Measurements from ENCODE around the gene RIMS3. TPM values are rescaled to one million over a fixed set of nuclear protein-coding genes. Genes with fewer than 3 reads are reported as not detected.
"Not testable (repeated sequence)": the region's sequence is repeated elsewhere in the genome, so short reads cannot be mapped to it uniquely, and the experiment has no call there.

The RIMS3 gene
- total RNA-seq, 1 donor from 2014 or later: 1.6 TPM

DNA sequence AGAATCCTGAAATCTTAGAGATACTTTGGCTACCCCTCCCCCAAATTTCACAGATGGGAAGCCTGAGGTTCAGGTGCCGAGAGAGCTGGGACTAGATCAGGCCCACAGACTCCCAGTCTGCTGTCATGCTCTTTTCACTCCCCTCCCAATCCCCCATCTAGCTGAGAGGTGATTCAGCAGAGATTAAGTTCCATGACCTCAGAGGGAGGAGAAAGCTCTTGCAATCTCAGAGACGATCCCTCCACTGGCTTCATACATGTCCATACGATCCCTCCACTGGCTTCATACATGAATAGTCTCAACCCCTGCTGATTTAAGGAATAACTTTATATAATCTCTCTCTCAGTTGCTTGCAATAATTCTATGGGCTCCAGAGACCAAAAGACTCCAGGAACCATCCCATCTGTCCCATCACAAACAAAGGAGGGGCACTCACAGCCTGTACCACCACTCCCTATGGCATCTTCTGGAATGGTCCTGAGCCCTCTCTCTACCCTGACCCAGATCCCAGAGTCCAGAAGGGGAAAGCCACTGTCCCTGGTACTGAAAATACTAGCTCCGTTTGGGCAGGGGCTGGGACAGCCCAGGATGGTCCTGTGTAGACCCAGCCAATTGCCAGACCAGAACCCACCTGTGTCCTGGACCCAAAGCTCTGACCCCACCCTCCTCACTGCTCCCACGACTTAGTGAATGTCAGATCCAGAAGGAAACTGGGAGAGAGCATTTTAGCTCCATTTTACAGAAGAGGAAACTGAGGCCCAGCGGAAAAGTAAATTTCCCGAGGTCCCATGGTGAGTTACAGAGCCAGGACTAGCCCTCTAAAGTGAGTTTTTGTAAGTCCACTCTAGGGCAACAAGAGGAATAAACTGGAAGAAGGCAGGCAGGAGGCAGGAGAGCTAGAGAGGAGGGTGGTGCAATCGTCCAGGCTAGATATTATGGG lies 27.1 kb downstream of the RIMS3 start:
- ATAC-seq (no peak), DNase-seq (ENCODE audit: missing footprints) (no peak)
- intact Hi-C loops (cut with DNase I): no loop called here

DNA sequence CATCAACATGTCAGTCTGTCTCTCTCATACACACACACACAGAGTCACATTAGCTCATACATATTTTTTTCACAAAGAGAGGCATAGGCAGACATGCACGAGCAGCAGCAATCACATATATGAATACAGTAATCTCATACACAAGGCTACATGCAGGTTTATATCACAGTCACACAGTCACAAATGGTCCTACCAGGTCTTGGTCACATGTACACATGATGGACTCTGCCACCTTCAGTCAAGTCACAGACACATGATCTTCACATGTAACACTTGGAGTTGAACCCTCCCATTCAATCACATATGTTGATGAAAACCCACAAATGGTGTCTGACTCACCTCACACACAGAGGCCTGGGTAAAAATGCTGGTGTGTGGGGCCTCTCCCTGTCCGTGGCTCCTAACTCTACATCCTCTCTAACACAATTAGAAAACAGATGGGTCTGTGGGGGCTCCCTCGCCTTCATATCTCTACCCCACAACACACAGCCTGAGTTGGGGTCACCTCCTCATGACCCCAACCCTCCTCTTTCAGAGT lies 27.9 kb downstream of the RIMS3 start:
- DNase-seq (ENCODE audit: missing footprints) (no peak), ATAC-seq (no peak)
- intact Hi-C loops (cut with DNase I): no loop called here

DNA sequence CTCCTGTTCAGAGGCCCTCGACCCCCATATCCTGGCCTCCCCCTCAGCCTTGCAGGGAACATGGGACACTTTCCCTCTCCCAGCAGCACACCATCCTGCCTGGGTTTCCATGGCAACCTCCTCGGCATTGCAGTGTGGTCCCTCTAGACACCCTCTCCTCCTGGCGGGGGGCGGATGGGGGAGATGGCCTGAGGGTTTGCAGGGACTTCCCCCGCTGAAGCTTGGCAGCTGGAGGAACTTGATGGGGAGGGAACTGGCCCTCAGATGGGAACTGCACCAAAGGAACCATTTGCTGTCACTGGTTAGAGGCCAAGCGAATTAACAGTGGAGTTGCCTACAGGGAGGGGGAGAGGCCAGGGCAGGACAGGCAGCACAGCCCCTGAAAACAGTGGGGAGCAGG lies 28.7 kb downstream of the RIMS3 start:
- DNase-seq (ENCODE audit: missing footprints) (no peak), ATAC-seq (no peak)
- intact Hi-C loops (cut with DNase I): no loop called here

DNA sequence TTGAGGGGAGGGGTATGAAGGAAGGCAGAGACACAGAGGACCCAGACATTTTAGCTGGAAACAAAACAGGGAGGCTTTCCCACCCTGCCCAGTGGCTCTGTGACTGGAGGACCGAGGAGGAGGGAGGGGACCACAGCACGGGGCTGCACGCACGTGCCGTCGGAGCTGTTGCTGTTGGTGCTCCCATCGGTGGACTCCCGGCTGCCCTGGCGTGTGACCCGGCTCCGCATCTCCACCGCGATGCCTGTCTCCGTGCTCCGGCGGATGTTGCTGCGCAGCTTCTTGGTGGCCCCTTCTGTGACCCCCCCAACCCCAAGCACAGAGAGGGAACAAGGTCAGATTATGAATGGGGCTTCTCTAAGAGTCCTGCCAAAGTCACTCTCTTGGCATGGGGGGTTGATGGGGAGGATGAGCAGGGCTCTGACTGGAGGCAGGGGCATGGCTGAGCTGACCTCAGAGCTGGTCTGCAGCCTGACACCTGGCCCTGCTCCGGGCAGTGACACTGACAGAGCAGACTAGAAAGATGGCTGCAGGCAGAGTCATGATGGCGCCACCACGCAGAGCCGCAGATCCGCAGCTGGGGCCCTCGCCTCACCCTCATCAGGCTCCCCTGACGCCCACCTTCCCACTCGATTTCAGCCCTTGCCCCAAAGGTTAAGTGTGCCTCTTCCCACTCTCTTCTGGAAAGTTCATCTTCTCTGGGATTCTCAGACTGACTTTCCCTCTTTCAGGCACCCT lies 29.6 kb downstream of the RIMS3 start:
- intact Hi-C loops (cut with DNase I): no loop called here
- no peak for DNase-seq (ENCODE audit: missing footprints)
- no peak for ATAC-seq

DNA sequence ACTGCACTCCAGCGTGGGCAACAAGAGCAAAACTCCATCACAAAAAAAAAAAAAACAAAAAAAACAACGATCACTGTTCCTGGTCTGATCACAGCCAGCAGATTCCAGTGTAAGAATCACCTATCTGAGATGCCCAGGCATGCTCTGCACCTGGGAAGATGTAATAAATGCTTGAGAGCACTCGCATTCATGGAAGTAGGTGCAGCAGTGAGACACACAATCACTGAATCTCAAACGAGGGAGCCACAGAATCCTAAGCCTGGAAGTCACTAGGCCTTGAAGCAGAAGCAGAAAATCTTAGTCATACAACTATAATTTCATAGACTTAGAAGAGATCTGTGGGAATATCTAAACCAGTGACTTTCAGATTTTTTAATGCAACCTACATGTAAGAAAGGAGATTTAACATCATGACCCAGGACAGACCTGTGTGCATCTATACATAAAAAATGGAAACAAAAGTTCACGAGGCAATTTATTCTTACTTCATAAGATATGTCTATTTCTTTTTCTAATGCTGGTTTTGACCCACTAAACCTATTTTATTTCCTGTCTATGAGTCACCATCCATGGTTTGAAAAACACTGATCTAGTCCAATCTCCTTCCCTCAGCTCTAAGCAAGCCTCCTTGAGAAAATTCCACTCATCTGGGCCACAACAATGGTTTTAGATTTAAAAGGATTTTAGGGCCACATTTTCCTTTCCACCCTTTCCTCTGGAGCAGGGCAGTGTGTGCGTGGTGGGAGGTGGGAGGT lies 30.4 kb downstream of the RIMS3 start:
- intact Hi-C loops (cut with DNase I): no loop called here
- DNase-seq (ENCODE audit: missing footprints) (no peak), ATAC-seq (no peak)

DNA sequence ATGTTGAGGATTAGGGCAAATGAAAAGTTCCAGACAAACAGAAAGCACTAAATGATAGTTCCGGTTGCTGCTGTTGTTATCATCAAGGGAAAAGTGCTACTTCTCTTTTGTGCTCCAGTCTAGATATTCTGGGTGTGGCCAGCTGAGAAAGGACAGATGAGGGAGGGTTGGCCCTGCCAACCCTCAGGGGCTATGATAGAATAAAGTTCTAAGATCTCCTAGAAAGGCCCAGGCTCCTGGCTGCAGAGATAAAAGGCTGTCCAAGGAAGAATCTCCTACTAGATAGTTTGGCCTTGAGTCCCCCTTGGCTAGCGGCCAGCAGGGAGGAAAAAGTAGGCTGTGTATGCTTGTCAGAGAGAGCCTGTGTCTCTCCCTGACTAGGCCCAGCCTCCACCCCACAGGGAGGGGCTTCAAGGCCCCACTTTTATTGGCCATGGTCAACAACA lies 31.5 kb downstream of the RIMS3 start:
- no peak for DNase-seq (ENCODE audit: missing footprints)
- peak; percentile 47 for ATAC-seq
- intact Hi-C loops (cut with DNase I): no loop called here

DNA sequence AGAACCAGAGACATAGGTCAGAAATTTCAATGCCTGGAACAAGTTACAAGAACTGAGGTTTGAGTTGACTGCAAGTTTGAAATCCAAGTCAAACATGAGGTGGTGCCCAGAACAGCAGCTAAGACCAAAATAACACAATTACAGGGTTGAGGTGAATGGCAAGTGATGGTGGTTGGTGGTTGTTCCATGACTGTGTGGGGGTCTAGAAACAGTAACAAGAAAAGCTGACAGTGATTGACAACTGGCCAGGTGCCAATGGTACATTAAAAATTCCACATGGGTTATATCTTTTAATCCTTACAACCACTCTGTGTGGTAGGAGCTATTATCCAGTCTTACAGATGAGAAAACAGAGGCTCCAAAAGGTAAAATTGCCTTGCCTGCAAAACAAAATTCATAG lies 32.0 kb downstream of the RIMS3 start:
- DNase-seq (ENCODE audit: missing footprints) (no peak), ATAC-seq (no peak)
- intact Hi-C loops (cut with DNase I): no loop called here

DNA sequence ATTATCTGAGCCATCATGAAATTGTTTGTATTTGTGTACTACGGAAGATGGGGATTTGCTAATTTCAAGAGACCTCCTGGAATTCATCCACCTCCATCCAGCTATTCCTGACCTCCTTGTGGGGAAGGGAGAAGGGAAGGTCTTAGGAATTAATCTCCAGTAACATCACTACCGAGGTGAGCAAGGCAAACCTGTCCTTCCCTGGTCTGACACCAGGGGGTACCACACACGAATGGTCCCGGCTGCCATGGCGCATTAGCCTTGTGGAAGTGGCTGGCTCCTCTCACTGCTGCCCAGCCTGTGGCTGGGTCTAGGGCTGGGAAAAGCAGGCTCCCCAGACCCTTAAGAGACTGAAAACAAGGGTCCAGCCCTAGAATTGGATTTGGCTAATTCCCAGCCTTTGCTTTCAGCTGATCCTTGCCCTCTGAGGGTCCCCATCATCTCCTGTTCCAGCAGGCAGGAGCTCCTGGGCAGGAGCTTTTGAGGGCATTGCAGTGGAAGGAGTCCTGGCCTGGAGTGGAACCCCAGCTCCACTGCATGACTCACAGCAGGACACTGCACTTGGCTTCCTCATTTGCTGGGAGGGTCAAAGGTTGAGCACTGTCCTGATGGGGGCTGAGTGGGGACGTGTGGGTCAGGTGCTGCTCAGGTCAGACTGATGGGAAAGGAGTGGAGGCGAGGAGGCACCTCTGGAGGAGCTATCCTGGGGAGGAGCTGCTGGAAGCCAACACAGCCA lies 34.8 kb downstream of the RIMS3 start:
- DNase-seq (ENCODE audit: missing footprints): no peak
- ATAC-seq: peak; percentile 53
- intact Hi-C loops (cut with DNase I): no loop called here

DNA sequence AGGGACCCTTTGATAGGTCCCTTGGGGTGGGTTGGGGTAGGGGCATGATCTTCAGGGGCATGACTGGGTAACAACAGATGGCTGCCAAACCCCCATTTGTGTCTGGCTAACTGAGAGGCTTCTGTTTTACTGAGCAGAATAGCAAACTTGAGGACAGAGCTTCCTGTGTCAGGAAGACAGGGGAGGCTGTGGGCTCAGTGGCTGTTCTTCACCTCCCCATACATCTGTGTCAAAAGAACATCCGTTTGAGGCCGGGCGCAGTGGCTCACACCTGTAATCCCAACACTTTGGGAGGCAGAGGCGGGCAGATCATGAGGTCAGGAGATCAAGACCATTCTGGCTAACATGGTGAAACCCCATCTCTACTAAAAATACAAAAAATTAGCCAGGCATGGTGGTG lies 35.9 kb downstream of the RIMS3 start:
- intact Hi-C loops (cut with DNase I); ATAC-seq; DNase-seq (ENCODE audit: missing footprints): not testable (repeated sequence)

DNA sequence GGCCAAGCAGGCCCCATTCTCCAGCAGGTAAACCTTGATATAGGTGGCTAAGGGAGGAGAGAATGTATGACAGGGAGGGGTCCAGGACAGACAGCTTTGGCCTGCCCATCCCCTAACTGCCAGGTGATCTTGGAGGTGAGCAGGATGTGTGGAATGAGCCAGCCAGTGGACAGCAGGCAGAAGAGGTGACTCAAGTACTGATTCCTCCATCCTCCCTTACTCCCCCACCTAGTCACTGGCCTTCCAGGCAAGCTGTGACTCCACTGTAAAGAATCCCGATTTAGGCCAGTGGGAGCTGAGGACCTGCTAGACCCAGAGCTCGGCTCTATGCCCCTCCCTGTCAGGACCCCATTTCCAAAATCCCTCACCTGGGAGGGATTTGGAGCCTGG lies 36.6 kb downstream of the RIMS3 start:
- no peak for DNase-seq (ENCODE audit: missing footprints)
- intact Hi-C loops (cut with DNase I): no loop called here
- no peak for ATAC-seq

DNA sequence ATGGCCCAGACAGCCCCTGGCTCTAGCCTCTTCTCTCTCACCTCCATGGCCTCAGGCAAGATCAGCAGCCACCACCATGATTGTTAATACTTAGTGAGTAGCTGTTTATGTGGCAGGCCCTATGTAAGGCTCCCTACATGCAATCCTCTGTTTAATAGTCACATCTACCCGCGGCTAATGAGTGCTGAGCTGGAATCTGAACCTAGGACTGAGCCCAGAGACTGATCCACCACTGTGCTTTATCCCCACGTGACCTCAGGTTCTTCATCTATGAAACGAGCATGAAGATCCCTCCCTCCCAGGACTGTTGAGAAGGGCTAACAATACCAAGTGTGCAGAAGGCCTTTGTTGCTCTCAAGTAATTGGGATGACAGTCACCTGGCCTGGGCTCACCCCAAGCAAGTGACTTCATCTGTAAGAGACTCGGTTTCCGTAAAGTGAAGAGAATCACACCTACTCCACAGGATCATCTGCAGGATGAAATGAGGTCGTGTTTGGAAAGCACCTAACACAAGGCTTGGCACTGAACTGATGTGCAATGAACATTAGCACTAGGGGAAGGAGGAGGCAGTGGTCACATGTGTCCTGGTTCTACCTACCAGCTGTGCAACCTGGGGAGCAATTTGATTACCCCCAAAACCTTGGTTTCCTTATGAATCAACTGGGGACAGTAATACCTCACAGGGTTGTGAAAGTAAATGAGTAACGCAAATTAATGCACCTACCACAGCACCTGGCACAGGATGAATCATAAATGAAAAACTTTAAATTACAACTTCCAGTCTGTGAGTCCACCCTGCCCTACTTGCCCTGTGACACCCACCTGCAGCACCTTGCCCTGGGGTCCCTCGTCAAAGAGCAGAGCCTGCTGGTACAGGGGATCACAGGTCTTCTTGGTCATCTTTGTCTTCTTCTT lies 37.2 kb downstream of the RIMS3 start:
- intact Hi-C loops (cut with DNase I): no loop called here
- ATAC-seq: no peak
- no peak for DNase-seq (ENCODE audit: missing footprints)

DNA sequence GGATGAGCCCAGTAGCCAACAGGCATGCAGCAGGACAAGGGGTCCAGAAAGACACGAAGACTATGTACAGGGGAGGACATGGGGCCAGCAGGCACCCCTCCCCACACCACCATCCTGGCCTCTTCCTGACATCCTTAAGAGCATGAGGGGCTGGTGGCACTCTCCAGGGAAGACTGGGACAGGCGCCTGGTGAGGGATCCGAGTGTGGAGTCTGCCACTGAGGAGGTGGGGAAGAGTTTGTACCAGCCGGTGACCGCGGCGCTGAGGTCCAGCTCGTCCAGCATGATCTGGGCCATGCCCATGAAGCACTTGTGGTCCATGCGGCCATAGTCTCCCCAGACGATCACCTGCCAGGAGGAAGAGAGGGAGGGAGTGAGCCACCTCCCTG lies 39.1 kb downstream of the RIMS3 start:
- ATAC-seq (no peak), DNase-seq (ENCODE audit: missing footprints) (no peak)
- intact Hi-C loops (cut with DNase I): no loop called here

DNA sequence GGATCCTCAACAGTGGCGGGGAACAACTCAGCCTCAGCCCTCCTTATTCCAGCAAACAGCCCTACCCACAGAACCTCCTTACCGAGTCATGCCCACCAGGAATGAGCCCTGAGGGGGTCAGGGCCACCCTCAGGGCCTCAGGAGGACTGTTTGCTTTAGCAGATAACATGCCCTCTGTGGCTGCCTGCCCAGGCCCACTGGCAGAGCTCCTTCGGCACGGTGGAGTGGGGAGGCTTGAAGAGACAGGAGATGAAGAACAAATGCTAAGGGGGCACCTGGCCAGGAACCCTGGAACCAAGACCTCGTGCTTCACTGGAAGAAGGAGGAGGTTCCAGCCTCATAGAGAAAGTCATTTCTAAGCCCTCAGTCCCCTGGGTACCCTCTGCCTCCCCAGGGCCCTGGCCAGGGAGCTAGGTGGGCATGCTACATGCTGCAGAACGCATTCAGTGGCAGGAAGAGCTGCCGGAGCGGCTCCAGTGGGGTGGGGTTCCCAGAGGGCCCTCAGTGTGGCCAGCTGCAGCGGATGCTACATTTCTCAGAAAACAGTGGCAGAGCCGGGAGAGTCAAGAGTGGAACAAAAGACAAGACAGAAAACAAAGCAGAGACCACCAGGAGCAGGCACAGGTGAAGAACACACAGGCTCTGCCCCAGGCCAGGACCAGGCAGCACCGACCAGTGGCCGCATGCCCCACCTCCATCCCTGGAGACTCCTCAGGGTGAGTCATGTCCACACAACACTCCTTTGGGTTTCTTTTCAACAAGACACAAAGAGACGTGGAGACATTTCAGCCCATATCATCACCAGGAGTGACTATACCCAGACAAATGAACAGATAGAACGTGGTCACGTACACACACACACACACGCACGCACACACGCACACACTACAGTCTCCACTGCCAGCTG lies 39.8 kb downstream of the RIMS3 start:
- intact Hi-C loops (cut with DNase I): loop anchor here (2.0 kb wide), 1 partner anchor 43 kb away; no protein-coding TSS in a partner anchor
- no peak for DNase-seq (ENCODE audit: missing footprints)
- no peak for ATAC-seq

DNA sequence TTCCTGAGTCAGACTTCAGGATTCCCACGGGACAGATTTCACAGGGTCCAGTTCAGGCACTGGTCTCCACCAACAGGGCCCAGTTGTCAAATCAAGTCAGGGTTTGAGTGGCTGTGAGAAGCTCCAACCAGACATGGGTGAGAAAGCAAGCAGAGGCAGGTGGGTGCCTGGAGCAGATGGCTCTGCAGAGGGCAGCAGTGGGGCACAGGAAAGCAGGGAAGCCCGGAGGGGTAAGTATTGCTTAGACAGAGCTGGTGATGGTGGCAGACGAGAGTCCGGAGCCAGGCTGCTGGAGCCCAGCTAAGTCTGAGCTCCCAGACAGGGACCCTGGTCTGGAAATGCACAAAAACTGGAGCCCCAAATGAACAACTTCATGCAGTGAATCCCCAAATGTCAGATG lies 40.4 kb downstream of the RIMS3 start:
- ATAC-seq (no peak), DNase-seq (ENCODE audit: missing footprints) (no peak)
- intact Hi-C loops (cut with DNase I): loop anchor here (2.0 kb wide), 1 partner anchor 44 kb away; no protein-coding TSS in a partner anchor

DNA sequence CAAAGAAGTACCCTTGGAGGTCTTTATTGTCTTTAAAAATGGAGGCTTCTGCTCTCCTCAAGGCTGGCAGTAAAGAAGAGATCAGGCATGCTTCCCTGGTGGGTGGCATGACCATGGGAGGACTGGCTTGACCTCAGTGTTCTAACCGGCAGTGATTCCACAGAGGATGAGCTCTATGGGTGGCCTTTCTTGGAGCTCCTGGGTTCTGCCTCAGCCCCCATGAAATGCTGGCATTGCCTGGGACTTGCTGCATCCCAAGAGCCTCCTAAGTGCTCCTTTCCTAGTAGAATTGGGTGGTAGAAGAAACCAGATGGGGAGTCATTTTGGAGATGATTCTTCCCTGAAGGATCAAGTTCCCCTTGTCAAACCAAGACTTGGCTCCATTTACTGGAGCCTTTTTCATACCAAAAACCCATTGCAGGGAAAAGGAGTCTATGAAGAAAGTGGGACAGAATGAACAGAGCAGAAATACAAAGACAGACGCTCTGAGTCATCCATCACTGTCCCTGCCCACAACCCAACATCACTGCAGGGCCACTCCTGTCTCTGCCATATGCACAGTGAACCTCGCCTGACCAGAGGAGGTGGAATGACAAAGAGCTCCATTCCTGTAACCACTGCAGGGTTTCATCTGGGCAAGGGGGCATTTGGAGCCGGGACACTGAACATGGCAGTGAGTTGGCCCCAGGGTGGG lies 42.4 kb downstream of the RIMS3 start:
- DNase-seq (ENCODE audit: missing footprints) (no peak), ATAC-seq (no peak)
- intact Hi-C loops (cut with DNase I): no loop called here
